Activated naive CD4-positive, alpha-beta T cell treated with anti-CD3 and anti-CD28 coated beads, Interleukin-2, amount 50 U/mL, for 16 hours (primary cell): ENCODE results near the gene SPHKAP.
"Not testable (repeated sequence)": the region's sequence is repeated elsewhere in the genome, so short reads cannot be mapped to it uniquely, and the experiment has no call there.

Source experiments
- DNase-seq: peaks from one replicate; pipeline ENCODE4 v3.0.0-alpha.2; 2020

Gene SPHKAP

GRCh38 chr2:228023619-228024018 lies 157.9 kb downstream of the SPHKAP start:
- no peak for DNase-seq

- DNase-seq: no peak
Measured at GRCh38 chr2:228018311-228018710, 163.2 kb downstream of the SPHKAP start.

GRCh38 chr2:228017784-228018183 lies 163.7 kb downstream of the SPHKAP start:
- no peak for DNase-seq

- DNase-seq: no peak
Measured at GRCh38 chr2:228016402-228016801, 165.1 kb downstream of the SPHKAP start.

GRCh38 chr2:228015741-228016140 lies 165.7 kb downstream of the SPHKAP start:
- no peak for DNase-seq

DNA sequence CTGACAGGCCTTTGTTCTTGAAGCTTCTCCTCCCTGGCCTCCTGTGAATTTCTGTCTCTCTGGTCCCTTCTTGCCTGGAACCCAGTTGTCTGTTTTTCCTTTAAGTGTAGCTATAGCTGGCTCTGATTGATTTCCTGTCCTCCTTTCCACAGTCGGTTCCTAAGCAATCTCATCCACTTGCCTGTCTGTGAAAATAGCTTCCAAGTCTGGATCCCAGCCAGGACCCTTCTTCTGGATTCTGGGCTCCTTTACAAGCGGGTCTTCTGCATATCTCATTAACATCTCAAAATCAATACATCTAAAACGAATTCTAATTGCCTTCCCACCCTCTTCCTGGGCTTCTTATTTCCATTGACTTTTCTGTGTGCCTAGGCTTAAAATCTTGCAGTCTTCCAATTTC lies 185.1 kb downstream of the SPHKAP start:
- no peak for DNase-seq

DNA sequence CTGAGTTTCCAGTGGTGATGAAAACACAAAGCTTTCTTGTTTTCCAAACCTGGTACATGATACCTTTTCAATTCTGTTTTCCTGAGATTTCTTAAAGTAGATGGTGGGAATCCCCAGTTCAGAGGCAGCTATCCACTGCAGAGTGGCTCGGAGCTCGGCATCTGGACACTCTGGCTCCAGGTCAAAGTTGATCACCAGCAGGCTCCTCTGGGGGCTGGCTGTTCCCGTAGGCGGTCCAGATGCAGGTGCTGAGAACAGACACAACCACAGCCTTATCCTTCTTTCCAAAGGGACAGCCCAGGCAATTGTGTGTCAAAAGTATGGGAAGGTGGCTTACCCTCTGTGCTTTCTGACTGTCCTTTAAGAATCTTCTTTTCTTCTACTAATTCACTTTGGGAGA lies 190.6 kb downstream of the SPHKAP start:
- DNase-seq: no peak

DNA sequence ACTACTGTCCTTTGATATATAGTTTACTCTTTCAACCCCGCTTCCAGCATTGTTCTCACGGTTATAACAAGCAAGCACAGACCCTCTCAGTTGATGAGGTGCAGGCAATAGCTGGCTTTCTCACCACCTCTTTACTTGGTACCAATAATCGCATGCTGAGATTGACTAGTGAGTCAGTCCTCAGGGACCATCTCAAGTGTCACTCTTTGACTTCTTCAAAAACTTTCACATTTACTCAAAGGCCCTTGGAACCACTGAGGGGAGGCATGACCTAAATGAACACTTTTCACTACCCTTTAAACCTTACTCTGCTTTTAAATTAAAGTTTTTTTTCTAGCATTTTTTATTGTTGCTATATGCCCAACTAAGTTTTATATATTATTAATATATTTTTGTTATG lies 208.2 kb downstream of the SPHKAP start:
- no peak for DNase-seq

- DNase-seq: no peak
Measured at GRCh38 chr2:227971619-227972230, 209.8 kb downstream of the SPHKAP start.

DNA sequence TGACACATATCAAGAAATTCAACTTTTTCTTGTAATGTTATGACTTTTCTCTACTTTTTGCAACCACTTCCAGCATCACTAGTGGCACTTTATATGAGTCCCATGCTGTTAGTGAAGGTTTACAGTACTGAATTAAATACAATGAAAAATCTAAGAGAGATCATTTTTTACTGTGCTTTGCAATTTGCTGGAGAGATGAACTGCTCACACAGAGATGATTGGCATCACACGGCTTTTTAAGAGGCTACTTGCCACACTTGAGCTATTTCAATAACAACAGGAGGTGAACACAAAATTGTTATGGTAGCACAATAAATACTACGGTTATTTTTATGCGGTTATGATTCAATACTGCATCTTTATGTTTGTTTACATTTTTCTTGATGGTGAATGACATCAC lies 221.2 kb downstream of the SPHKAP start:
- no peak for DNase-seq

GRCh38 chr2:227942965-227943364 lies 238.5 kb downstream of the SPHKAP start:
- DNase-seq: no peak

- no peak for DNase-seq
Measured at GRCh38 chr2:227942021-227942420, 239.5 kb downstream of the SPHKAP start.

DNA sequence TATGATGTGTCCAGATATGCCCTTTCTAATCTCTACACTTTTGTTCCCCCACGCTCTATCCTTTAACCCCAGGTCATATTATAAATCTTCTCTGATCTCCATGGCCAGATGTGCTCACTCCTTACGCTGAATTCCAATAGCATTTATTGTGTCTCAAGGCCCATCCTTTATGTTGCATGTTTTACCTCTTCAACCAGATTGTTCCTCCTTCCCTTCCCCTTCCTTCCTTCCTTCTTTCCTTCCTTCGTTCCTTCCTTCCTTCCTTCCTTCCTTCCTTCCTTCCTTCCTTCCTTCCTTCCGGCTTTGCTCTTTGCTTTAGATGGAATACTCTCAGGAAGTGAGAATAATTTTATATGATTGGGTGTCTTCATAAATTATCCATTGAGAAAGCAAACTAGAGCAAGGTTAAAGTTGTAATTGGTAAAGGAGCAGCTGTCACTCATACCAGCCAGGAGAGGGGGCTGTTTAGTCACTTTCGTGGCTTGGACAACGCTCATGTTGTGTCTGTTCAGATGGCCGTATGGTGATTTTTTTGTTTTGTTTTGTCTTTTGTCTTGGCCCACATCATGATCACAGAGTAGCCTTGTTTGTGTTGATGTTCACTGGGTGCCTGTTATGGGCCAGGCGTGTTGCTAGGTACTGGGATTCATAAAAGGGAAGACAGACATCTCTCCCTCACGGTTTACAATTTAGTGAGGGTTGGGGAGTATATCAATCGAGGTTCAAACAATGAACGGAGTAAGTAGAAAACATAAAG lies 242.0 kb downstream of the SPHKAP start:
- no peak for DNase-seq

- not testable (repeated sequence) for DNase-seq
Measured at GRCh38 chr2:227936249-227936648, 245.2 kb downstream of the SPHKAP start.

- DNase-seq: no peak
Measured at GRCh38 chr2:227933884-227934283, 247.6 kb downstream of the SPHKAP start.

GRCh38 chr2:227932403-227932802 lies 249.1 kb downstream of the SPHKAP start:
- no peak for DNase-seq

DNA sequence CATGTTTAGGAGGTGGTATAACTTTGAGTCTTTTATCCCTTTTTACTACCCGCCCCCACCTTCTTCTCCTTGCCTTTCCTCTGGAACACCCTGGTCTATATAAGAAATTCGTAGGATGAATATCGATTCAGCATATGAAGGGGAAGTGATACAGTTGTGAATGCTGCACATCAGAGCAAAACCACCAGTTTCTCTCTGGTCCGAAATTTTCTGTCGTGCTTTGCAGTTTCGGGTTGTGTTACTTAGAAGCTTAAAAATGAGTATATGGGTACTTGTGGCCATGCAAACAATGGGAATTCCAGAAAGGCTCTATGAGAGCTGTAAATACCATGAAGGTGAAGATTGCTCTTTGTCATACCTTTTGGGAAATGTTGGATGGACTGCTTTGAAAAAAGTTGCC lies 249.5 kb downstream of the SPHKAP start:
- DNase-seq: no peak
